ENCODE data around the gene IFRD2. TPM values are rescaled to one million over a fixed set of nuclear protein-coding genes. Genes with fewer than 3 reads are reported as not detected.

Gene IFRD2
- total RNA-seq, 1 donor from 2014 or later, result 77.7 TPM

DNA sequence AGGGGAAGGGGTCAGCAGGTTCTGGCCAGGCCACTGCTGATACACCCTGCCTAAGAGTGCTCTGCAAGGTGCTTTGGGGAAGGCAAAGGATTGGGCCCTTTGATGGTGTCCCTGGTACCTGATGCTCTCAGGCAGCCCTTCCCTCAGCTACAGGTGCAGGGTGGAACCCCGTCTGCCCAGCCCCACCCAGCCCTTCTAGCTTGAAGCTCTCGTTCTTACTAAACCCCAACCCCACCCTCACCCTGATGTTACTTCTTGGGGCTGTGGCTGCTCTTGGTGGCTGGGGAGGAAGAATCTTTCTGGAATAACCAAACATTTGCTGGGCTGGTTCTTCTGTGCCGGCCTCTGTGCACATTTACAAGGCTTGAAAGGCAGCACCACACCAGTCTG lies 49.9 kb downstream of the IFRD2 start:
- Histone ChIP-seq H3K4me3 (ENCODE audit: low read depth, low read length) (no peak overlapping the region), H3K27me3 (ENCODE audit: control insufficient read depth, insufficient read depth, low read length) (no peaks in the 10 kb centered on the region), H3K36me3 (ENCODE audit: control insufficient read depth, insufficient read depth, low read length) (peaks cover 2% of the 10 kb centered on the region)
- no peak for DNase-seq (ENCODE audit: low read depth)
- TF ChIP-seq, protein P1, sequence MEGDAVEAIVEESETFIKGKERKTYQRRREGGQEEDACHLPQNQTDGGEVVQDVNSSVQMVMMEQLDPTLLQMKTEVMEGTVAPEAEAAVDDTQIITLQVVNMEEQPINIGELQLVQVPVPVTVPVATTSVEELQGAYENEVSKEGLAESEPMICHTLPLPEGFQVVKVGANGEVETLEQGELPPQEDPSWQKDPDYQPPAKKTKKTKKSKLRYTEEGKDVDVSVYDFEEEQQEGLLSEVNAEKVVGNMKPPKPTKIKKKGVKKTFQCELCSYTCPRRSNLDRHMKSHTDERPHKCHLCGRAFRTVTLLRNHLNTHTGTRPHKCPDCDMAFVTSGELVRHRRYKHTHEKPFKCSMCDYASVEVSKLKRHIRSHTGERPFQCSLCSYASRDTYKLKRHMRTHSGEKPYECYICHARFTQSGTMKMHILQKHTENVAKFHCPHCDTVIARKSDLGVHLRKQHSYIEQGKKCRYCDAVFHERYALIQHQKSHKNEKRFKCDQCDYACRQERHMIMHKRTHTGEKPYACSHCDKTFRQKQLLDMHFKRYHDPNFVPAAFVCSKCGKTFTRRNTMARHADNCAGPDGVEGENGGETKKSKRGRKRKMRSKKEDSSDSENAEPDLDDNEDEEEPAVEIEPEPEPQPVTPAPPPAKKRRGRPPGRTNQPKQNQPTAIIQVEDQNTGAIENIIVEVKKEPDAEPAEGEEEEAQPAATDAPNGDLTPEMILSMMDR (IDR thresholded peaks at IDR 0.05; ENCODE audit: insufficient read depth, low read length, poor library complexity, severe bottlenecking), result no peak

DNA sequence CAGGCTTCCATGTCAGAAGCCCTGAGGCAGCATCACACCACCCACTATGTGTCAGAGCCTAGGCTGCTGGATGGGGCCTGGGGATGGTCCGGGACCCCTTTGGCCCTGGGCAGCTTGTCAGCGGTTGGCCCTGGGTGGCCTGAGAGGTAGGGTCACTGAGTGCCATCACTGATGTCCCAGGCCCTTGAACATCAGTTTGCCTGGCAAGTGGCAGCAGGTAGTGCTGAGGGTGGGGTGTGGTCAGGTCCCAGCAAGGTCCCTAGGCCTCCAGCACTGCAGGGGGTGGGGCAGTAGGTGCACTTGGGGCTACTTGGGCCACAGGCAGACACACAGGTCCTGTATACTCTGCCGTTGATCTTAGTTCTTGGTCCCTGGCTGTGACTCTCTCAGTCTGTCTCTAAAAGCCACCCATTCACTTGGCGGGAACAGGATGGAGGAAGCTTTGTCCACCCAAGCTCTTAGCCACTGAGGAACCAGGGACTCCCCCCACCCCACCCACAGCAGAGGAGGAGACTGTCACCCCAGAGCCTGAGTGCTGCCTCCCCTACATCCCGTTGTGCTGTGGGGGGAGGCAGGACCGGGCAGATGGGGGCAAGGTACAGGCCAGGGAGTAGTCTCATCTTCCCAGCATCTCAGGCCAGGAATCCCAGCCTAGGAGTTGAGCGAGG lies 50.4 kb downstream of the IFRD2 start:
- Histone ChIP-seq H3K36me3 (ENCODE audit: control insufficient read depth, insufficient read depth, low read length) (peaks cover 2% of the 10 kb centered on the region), H3K27me3 (ENCODE audit: control insufficient read depth, insufficient read depth, low read length) (no peaks in the 10 kb centered on the region), H3K4me3 (ENCODE audit: low read depth, low read length) (no peak overlapping the region)
- TF ChIP-seq, protein P1 (IDR thresholded peaks at IDR 0.05; ENCODE audit: insufficient read depth, low read length, poor library complexity, severe bottlenecking), result no peak
- no peak for DNase-seq (ENCODE audit: low read depth)

DNA sequence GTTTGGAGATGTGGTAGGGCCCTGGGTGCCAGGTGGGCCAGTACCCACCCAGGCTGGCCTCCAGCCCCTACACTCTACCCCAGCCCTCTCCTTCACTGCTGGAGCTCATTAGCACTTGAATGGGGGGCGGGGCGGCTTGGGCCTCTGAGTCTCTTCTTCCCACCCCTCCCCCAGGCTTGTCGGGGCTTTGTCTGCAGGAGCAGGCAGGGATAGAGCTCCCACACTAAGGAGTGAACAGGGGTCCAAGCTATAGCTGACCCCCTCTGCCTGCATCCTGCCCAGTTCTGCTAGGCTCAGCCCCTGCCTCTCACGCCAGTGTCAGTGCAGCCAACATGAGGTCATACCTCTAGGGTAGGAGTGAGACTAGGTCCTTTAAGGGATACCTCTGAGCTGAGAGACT lies 51.1 kb downstream of the IFRD2 start:
- no peak for DNase-seq (ENCODE audit: low read depth)
- peaks cover 2% of the 10 kb centered on the region for H3K36me3 ChIP-seq (ENCODE audit: control insufficient read depth, insufficient read depth, low read length)
- no peaks in the 10 kb centered on the region for H3K27me3 ChIP-seq (ENCODE audit: control insufficient read depth, insufficient read depth, low read length)
- TF ChIP-seq, protein P1 (IDR thresholded peaks at IDR 0.05; ENCODE audit: insufficient read depth, low read length, poor library complexity, severe bottlenecking), result no peak
- no peak overlapping the region for H3K4me3 ChIP-seq (ENCODE audit: low read depth, low read length)

DNA sequence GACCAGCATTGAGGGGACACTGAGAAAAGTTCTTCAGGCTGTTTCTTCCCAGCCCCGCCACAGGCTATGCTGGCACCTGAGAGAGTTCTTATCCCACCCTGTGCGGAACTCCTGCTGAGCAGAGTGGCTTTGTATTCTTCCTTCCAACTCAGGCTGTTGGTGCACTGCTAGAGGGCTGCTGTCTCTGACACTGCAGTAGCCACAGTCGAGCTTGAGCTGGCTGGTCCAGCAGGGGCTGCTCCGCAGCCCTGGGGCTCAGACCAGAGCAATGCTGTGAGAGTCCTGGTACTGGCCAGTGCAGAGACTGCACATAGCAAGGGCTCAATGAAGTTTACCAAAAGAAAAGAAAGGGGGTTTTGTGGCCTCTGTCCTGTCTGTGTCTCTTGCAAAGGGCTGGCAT lies 52.6 kb downstream of the IFRD2 start:
- TF ChIP-seq, protein P1 (IDR thresholded peaks at IDR 0.05; ENCODE audit: insufficient read depth, low read length, poor library complexity, severe bottlenecking), result no peak
- peaks cover 2% of the 10 kb centered on the region for H3K36me3 ChIP-seq (ENCODE audit: control insufficient read depth, insufficient read depth, low read length)
- H3K27me3 ChIP-seq (ENCODE audit: control insufficient read depth, insufficient read depth, low read length), result no peaks in the 10 kb centered on the region
- no peak for DNase-seq (ENCODE audit: low read depth)
- H3K4me3 ChIP-seq (ENCODE audit: low read depth, low read length), result no peak overlapping the region

DNA sequence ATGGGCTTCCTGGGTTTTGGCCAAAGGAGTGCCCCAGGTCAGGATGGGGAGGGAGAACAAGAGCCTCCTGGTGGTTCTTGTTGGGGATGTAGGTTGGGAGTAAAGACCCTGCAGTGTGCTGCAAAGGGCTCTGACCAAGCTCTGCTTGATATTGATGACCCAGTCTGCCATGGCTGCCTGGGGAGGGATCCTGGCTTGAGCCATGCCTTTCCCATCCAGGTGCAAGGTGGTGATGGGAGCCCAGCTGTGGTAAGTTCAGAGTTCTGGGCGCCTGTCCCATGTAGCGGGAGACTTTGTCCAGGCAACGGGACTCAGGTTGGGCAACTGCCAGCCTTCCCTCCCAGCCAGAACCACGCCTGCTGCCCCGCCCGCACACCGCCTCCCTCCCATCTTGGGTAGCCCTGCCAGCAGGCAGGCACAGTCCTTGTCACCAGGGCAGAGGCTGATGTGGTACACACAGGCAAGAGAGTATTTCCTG lies 53.6 kb downstream of the IFRD2 start:
- Histone ChIP-seq H3K36me3 (ENCODE audit: control insufficient read depth, insufficient read depth, low read length) (peaks cover under 1% of the 10 kb centered on the region), H3K4me3 (ENCODE audit: low read depth, low read length) (peak overlapping the region; percentile 80), H3K27me3 (ENCODE audit: control insufficient read depth, insufficient read depth, low read length) (no peaks in the 10 kb centered on the region)
- TF ChIP-seq, protein P1 (IDR thresholded peaks at IDR 0.05; ENCODE audit: insufficient read depth, low read length, poor library complexity, severe bottlenecking), result no peak
- no peak for DNase-seq (ENCODE audit: low read depth)

Measured in kidney epithelial cell (primary cell).